B cell (primary cell): Measurements from ENCODE around the gene MMP14. TPM values are rescaled to one million over a fixed set of nuclear protein-coding genes. Genes with fewer than 3 reads are reported as not detected.

Experiments used
- ATAC-seq: fragments of 200-7000 bp; cut with Tn5 transposase; one replicate; pipeline ENCODE4 v1.10.0; 2021; ENCODE audit warnings: low read depth, mild to moderate bottlenecking, moderate number of reproducible peaks, moderate library complexity
- CTCF ChIA-PET: fragments of 350-600 bp; sonication (Branson Sonifier 250); formaldehyde crosslinking; loops from one replicate; lab custom pipeline; 2021; ENCODE audit warnings: antibody characterized with exemption, inconsistent platforms; lab: Charles Lee
- POLR2A ChIA-PET: fragments of 350-600 bp; sonication (Branson Sonifier 250); formaldehyde crosslinking; loops from one replicate; lab custom pipeline; 2021; ENCODE audit warnings: antibody characterized with exemption; lab: Charles Lee
- DNase-seq: peaks from one replicate; pipeline ENCODE4 v3.0.0; 2013
- H2AFZ ChIP-seq: 2 replicates; pipeline ENCODE4 v1.6.1; 2012; ENCODE audit warnings: mild to moderate bottlenecking, low read depth, low read length; ENCODE audit not compliant: insufficient read depth, poor library complexity, severe bottlenecking
- H3K27ac ChIP-seq, 2 donors: 1 replicate in 1 of 2; 2 replicates in 1 of 2; pipeline ENCODE4 v1.5.1; 2012 to 2013; ENCODE audit warnings: low read length in 2 of 2, mild to moderate bottlenecking in 2 of 2, moderate library complexity in 1 of 2
- H3K27me3 ChIP-seq, 4 experiments: fragments of 200-600 bp in 1 of 4; sonication (generic) in 1 of 4; replicated peaks in 1 of 4; 1 replicate in 2 of 4; 2 replicates in 2 of 4; pipeline versions ENCODE4 v1.6.1 to v1.7.0; 2013 to 2016; ENCODE audit warnings: low read length in 3 of 4, mild to moderate bottlenecking in 2 of 4, mixed read lengths in 1 of 4, moderate library complexity in 1 of 4; ENCODE audit not compliant: insufficient read depth in 4 of 4, control insufficient read depth in 3 of 4; ENCODE audit errors: control extremely low read depth in 1 of 4
- H3K36me3 ChIP-seq, 2 experiments: replicated peaks in 1 of 2; 1 replicate in 1 of 2; 2 replicates in 1 of 2; pipeline versions ENCODE4 v1.6.1 to v1.7.1; 2013; ENCODE audit warnings: low read length in 1 of 2; ENCODE audit not compliant: insufficient read depth in 2 of 2, control insufficient read depth in 1 of 2; ENCODE audit errors: control extremely low read depth in 1 of 2, extremely low read depth in 1 of 2
- H3K4me1 ChIP-seq, 2 donors: fragments of 200-600 bp in 1 of 2; sonication (generic) in 1 of 2; 1 replicate in 1 of 2; 2 replicates in 1 of 2; pipeline versions ENCODE4 v1.5.1 to v1.6.1; 2013 to 2017; ENCODE audit warnings: low read length in 2 of 2; ENCODE audit not compliant: control insufficient read depth in 2 of 2, insufficient read depth in 2 of 2
- H3K4me2 ChIP-seq: replicated peaks from 2 replicates; pipeline ENCODE3; 2012; ENCODE audit warnings: mild to moderate bottlenecking, low read depth, low read length; ENCODE audit not compliant: poor library complexity, severe bottlenecking
- H3K4me3 ChIP-seq, 5 experiments: fragments of 200-600 bp in 1 of 5; sonication (generic) in 1 of 5; 1 replicate in 3 of 5; 2 replicates in 2 of 5; pipeline versions ENCODE4 v1.5.1 to v1.7.0; 2011 to 2016; ENCODE audit warnings: low read length in 4 of 5, mild to moderate bottlenecking in 4 of 5, low read depth in 2 of 5, control low read depth in 1 of 5, moderate library complexity in 1 of 5; ENCODE audit not compliant: insufficient read depth in 1 of 5; ENCODE audit errors: control extremely low read depth in 1 of 5, extremely low read depth in 1 of 5
- H3K79me2 ChIP-seq: fragments of 200-600 bp; sonication (generic); one replicate; pipeline ENCODE4 v1.6.0; 2016; ENCODE audit warnings: low read length; ENCODE audit not compliant: control insufficient read depth, insufficient read depth
- H3K9ac ChIP-seq: fragments of 200-600 bp; sonication (generic); 2 replicates; pipeline ENCODE4 v1.6.1; 2017; ENCODE audit warnings: mild to moderate bottlenecking, low read length, moderate library complexity
- H3K9me3 ChIP-seq, 3 donors: one replicate each; pipeline versions ENCODE4 v1.6.1 to v1.7.1; 2013; ENCODE audit warnings: low read length in 2 of 3; ENCODE audit not compliant: control insufficient read depth in 2 of 3, insufficient read depth in 1 of 3; ENCODE audit errors: control extremely low read depth in 1 of 3
- H4K20me1 ChIP-seq: 2 replicates; pipeline ENCODE4 v1.6.0; 2012; ENCODE audit warnings: mild to moderate bottlenecking, low read length; ENCODE audit not compliant: insufficient read depth, control insufficient read depth, poor library complexity, severe bottlenecking
- H3K27ac Mint-ChIP-seq: one replicate; pipeline ENCODE4 v1.8.0; 2021; ENCODE audit warnings: mixed read lengths
- H3K27me3 Mint-ChIP-seq: one replicate; pipeline ENCODE4 v1.8.0; 2021; ENCODE audit warnings: mixed read lengths
- H3K4me1 Mint-ChIP-seq: one replicate; pipeline ENCODE4 v1.8.0; 2021; ENCODE audit warnings: mixed read lengths
- H3K4me3 Mint-ChIP-seq: one replicate; pipeline ENCODE4 v1.8.0; 2021; ENCODE audit warnings: mixed read lengths
- H3K9me3 Mint-ChIP-seq: one replicate; pipeline ENCODE4 v1.8.0; 2022; ENCODE audit warnings: mixed read lengths; ENCODE audit not compliant: insufficient read depth
- CTCF ChIP-seq: fragments of 200-600 bp; IDR thresholded peaks from one replicate; pipeline ENCODE4 v1.8.0; 2022; ENCODE audit warnings: antibody characterized with exemption, mild to moderate bottlenecking
- EZH2 ChIP-seq: IDR thresholded peaks from 2 replicates; pipeline ENCODE4 v1.6.1; 2012; ENCODE audit warnings: borderline replicate concordance, low read depth, mild to moderate bottlenecking, moderate library complexity, low read length; ENCODE audit not compliant: insufficient read depth, poor library complexity, severe bottlenecking
- WGBS: methylation state at CpG from one replicate; pipeline ENCODE4 v1.1.5; 2013; ENCODE audit warnings: missing lambda C conversion rate; ENCODE audit not compliant: insufficient coverage; 5-methylcytosine and 5-hydroxymethylcytosine counted together
- intact Hi-C: fragments of 100-400 bp; cut with micrococcal nuclease; formaldehyde crosslinking; loops from one replicate; pipeline ENCODE4 v1.10.0; 2022
- polyA plus RNA-seq: library from polyadenylated mRNA; depleted of rRNA; stranded (reverse); fragments of >200 nt; gene quantifications from 2 replicates; pipeline ENCODE4 v1.2.3, GENCODE V29; 2012
- total RNA-seq, 2 donors: library from RNA; stranded (reverse); fragments of 120-200 nt in 1 of 2; gene quantifications; 1 replicate in 1 of 2; 2 replicates in 1 of 2; pipeline versions ENCODE4 v1.2.3 to v1.2.4, GENCODE V29; 2013 to 2022

MMP14 gene
- total and polyA plus RNA-seq, 2 donors (not counting 1 experiment from before 2014, with no cell fraction given) = 1.0 to 3.5 TPM

GRCh38 chr14:22848351-22849164 is 12.2 kb downstream of the MMP14 start:
- no peaks in the 10 kb centered on the region for H3K9me3 Mint-ChIP-seq
- peaks cover 6% of the 10 kb centered on the region for H3K4me1 Mint-ChIP-seq
- Histone ChIP-seq H3K79me2 (no peaks in the 10 kb centered on the region), H3K27me3 (peaks cover 0 to 19% (median 0%) of the 10 kb centered on the region in 4 experiments), H3K36me3 (no peaks in the 10 kb centered on the region), H3K4me3 (no peak overlapping the region), H3K27ac (no peak overlapping the region), H3K9ac (no peak overlapping the region), H2AFZ (no peak overlapping the region), H3K4me2 (no peak overlapping the region), H4K20me1 (no peaks in the 10 kb centered on the region), H3K9me3 (no peaks in the 10 kb centered on the region), H3K4me1 (peaks cover 0 to 8% of the 10 kb centered on the region in 2 donors)
- POLR2A ChIA-PET = no interaction called here
- peaks cover 10% of the 10 kb centered on the region for H3K27me3 Mint-ChIP-seq
- CTCF ChIA-PET = interaction anchor here (0.6 to 12.0 kb wide), 12 partner anchors 10 to 359 kb away, joined by 3 to 207 read pairs (median 4); partner anchors contain the start of genes MMP14, MRPL52 and OXA1L
- intact Hi-C loops = no loop called here
- ATAC-seq (no peak), DNase-seq (no peak)
- no peak overlapping the region for H3K27ac Mint-ChIP-seq
- no peak overlapping the region for H3K4me3 Mint-ChIP-seq
- WGBS = 19% methylated on average over 5 of the region's 12 CpGs
- TF ChIP-seq EZH2 = no peak
- TF ChIP-seq CTCF = no peak
